Right lobe of liver (tissue), 4 donors: ENCODE measurements around the gene GLIS2.

Experiments
- CTCF ChIP-seq, 4 donors: fragments of 200-600 bp in 3 of 4; fragments of 450-650 bp in 1 of 4; IDR thresholded peaks; one replicate each; pipeline versions ENCODE4 v1.5.1 to v1.8.0; 2016 to 2022; ENCODE audit warnings: antibody characterized with exemption in 4 of 4, mild to moderate bottlenecking in 2 of 4
- POLR2A ChIP-seq: fragments of 450-650 bp; IDR thresholded peaks from one replicate; pipeline ENCODE4 v1.6.1; 2017; ENCODE audit warnings: antibody characterized with exemption, mild to moderate bottlenecking
- donor health status: DM: no; HTN: no; CAD: no.
- donor health status: DM: no; HTN: no; CAD: no.
- donor health status: DM: no; HTN: yes; CAD: no.

DNA sequence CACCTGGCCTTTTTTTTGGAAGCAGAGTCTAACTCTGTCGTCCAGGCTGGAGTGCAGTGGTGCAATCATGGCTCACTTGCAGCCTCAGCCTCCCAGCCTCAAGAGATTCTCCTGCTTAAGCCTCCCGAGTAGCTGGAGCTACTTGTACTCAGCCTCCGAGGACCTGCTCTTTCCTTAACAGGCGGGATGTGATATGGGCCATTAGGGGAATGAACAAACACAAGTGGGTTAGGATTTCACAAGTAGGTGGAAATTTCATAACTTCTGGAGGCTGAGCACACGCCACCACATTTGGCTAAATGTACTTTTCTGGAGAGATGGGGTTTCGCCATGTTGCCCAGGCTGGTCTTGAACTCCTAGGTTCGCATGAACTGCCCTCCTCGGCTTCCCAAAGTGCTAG is 31.1 kb downstream of the GLIS2 start:
- no peak for TF ChIP-seq POLR2A
- TF ChIP-seq CTCF (IDR thresholded peaks at IDR 0.05): no peak
